ENCODE results near the gene ARAP2. TPM values are rescaled to one million over a fixed set of nuclear protein-coding genes. Genes with fewer than 3 reads are reported as not detected.

Gene ARAP2
- total RNA-seq, 1 experiment from 2014 or later = 12.5 TPM

DNA sequence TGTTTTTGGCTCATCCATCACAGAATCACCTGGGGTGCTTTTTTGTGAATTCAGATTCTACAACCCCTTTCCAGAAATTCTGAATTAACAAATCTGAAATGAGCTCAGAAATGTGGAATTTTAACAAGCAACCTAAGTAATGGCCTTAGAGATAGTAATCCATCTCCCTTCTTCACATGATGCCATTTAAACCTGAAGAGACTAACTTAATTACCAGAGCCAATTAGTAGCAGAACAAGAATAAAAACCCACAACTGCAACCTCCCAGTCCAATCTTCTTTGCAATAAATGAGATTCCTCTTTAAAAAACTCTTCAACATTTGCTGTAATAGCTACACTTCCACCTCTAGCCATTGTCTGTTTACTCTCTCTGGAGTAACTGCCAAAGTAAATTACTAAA, 69.7 kb downstream of the ARAP2 start:
- Histone ChIP-seq H3K36me3 (ENCODE audit: low read depth, low read length) (no peaks in the 10 kb centered on the region), H2AFZ (ENCODE audit: low read length) (no peak overlapping the region), H3K27me3 (ENCODE audit: low read length) (no peaks in the 10 kb centered on the region), H3K4me2 (ENCODE audit: low read length) (no peak overlapping the region), H3K4me1 (ENCODE audit: insufficient read depth, low read length) (peaks cover 16% of the 10 kb centered on the region), H3F3A (ENCODE audit: low read length, unreplicated experiment) (no peaks in the 10 kb centered on the region), H4K20me1 (ENCODE audit: low read length) (no peaks in the 10 kb centered on the region), H3K9me3 (ENCODE audit: low read length) (no peaks in the 10 kb centered on the region), H3K79me2 (ENCODE audit: low read length) (no peaks in the 10 kb centered on the region), H3K4me3 (ENCODE audit: low read length) (no peak overlapping the region), H3K9ac (ENCODE audit: low read length) (no peak overlapping the region), H3K27ac (ENCODE audit: low read length) (no peak overlapping the region), H3K9me2 (replicated peaks; ENCODE audit: low read length) (no peaks in the 10 kb centered on the region)
- DNase-seq (no peak), ATAC-seq (no peak)
- ChIA-PET CTCF (no interaction called here), POLR2A (ENCODE audit: unreplicated experiment) (no interaction called here)
- no TSS peak for BruUV-seq (replicated peaks)
- intact Hi-C loops (cut with micrococcal nuclease) = loop anchor here (10.0 kb wide), 1 partner anchor 130 kb away; no protein-coding TSS in a partner anchor
- no peak for TF ChIP-seq EZH2phosphoT487 (IDR thresholded peaks at IDR 0.05; ENCODE audit: borderline replicate concordance, low read length)
- no peak for TF ChIP-seq EZH2 (IDR thresholded peaks at IDR 0.05; ENCODE audit: low read length, unreplicated experiment)
- TF ChIP-seq, protein P1, sequence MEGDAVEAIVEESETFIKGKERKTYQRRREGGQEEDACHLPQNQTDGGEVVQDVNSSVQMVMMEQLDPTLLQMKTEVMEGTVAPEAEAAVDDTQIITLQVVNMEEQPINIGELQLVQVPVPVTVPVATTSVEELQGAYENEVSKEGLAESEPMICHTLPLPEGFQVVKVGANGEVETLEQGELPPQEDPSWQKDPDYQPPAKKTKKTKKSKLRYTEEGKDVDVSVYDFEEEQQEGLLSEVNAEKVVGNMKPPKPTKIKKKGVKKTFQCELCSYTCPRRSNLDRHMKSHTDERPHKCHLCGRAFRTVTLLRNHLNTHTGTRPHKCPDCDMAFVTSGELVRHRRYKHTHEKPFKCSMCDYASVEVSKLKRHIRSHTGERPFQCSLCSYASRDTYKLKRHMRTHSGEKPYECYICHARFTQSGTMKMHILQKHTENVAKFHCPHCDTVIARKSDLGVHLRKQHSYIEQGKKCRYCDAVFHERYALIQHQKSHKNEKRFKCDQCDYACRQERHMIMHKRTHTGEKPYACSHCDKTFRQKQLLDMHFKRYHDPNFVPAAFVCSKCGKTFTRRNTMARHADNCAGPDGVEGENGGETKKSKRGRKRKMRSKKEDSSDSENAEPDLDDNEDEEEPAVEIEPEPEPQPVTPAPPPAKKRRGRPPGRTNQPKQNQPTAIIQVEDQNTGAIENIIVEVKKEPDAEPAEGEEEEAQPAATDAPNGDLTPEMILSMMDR (conservative IDR thresholded peaks at IDR 0.05; ENCODE audit: low read depth, low read length) = no peak

DNA sequence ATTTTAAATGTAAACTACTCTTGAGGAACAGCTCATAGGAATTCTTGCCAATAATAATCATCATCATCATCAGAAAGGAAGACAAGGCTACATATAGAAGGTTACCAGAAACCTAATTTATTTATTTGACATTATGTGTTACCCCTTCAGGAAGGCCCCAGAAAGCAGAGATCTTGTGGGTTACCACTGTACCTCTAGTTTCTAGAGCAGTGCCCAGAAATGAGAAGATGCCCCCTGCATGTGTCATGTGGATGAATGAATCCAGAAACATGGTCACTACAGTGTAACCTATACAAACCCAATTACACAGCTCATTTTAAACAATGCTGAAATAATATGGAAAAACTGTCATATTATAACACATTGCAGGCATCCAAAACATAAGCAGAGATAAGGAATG, 70.4 kb downstream of the ARAP2 start:
- Histone ChIP-seq H3K27me3 (ENCODE audit: low read length) (no peaks in the 10 kb centered on the region), H3K9me2 (replicated peaks; ENCODE audit: low read length) (no peaks in the 10 kb centered on the region), H3K36me3 (ENCODE audit: low read depth, low read length) (no peaks in the 10 kb centered on the region), H4K20me1 (ENCODE audit: low read length) (no peaks in the 10 kb centered on the region), H3K4me3 (ENCODE audit: low read length) (no peak overlapping the region), H3K4me2 (ENCODE audit: low read length) (no peak overlapping the region), H3K79me2 (ENCODE audit: low read length) (no peaks in the 10 kb centered on the region), H2AFZ (ENCODE audit: low read length) (no peak overlapping the region), H3K9ac (ENCODE audit: low read length) (no peak overlapping the region), H3F3A (ENCODE audit: low read length, unreplicated experiment) (no peaks in the 10 kb centered on the region), H3K9me3 (ENCODE audit: low read length) (no peaks in the 10 kb centered on the region), H3K27ac (ENCODE audit: low read length) (no peak overlapping the region), H3K4me1 (ENCODE audit: insufficient read depth, low read length) (peaks cover 14% of the 10 kb centered on the region)
- CTCF ChIA-PET = no interaction called here
- BruUV-seq (replicated peaks) = no TSS peak
- POLR2A ChIA-PET (ENCODE audit: unreplicated experiment) = no interaction called here
- DNase-seq = no peak
- intact Hi-C loops (cut with micrococcal nuclease) = loop anchor here (10.0 kb wide), 1 partner anchor 129 kb away; no protein-coding TSS in a partner anchor
- no peak for ATAC-seq
- TF ChIP-seq, protein P1 (conservative IDR thresholded peaks at IDR 0.05; ENCODE audit: low read depth, low read length) = no peak
- no peak for TF ChIP-seq EZH2 (IDR thresholded peaks at IDR 0.05; ENCODE audit: low read length, unreplicated experiment)
- TF ChIP-seq EZH2phosphoT487 (IDR thresholded peaks at IDR 0.05; ENCODE audit: borderline replicate concordance, low read length) = no peak

DNA sequence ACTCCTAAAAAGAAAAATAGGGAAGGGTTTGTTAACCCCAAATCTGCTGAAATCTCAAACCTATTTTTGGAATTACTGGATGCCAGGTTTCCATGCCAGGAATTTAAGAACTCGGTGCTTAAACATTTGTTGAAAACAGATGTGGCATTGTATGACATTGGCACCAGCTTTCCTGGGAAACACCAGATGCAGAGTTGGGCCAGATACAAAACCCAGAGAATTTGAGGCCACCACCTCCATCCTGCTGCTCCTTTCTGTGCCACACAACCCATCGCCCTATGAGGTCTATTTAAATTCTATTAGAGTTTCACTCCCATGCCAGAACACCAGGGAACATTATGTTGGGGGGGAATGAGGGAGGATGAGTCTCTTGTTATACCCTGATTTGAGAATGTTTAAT, 71.7 kb downstream of the ARAP2 start:
- intact Hi-C loops (cut with micrococcal nuclease) = loop anchor here (10.0 kb wide), 1 partner anchor 128 kb away; no protein-coding TSS in a partner anchor
- no peak for DNase-seq
- Histone ChIP-seq H3F3A (ENCODE audit: low read length, unreplicated experiment) (no peaks in the 10 kb centered on the region), H3K27me3 (ENCODE audit: low read length) (no peaks in the 10 kb centered on the region), H3K4me3 (ENCODE audit: low read length) (no peak overlapping the region), H3K9me2 (replicated peaks; ENCODE audit: low read length) (no peaks in the 10 kb centered on the region), H4K20me1 (ENCODE audit: low read length) (no peaks in the 10 kb centered on the region), H3K9ac (ENCODE audit: low read length) (no peak overlapping the region), H2AFZ (ENCODE audit: low read length) (no peak overlapping the region), H3K27ac (ENCODE audit: low read length) (no peak overlapping the region), H3K9me3 (ENCODE audit: low read length) (no peaks in the 10 kb centered on the region), H3K4me2 (ENCODE audit: low read length) (no peak overlapping the region), H3K4me1 (ENCODE audit: insufficient read depth, low read length) (peaks cover 7% of the 10 kb centered on the region), H3K79me2 (ENCODE audit: low read length) (no peaks in the 10 kb centered on the region), H3K36me3 (ENCODE audit: low read depth, low read length) (no peaks in the 10 kb centered on the region)
- ChIA-PET CTCF (no interaction called here), POLR2A (ENCODE audit: unreplicated experiment) (no interaction called here)
- TF ChIP-seq, protein P1 (conservative IDR thresholded peaks at IDR 0.05; ENCODE audit: low read depth, low read length) = no peak
- BruUV-seq (replicated peaks) = no TSS peak
- no peak for ATAC-seq

Data from PC-3 (cell line).